ENCODE results near the gene CYP3A4.

CYP3A4 gene

DNA sequence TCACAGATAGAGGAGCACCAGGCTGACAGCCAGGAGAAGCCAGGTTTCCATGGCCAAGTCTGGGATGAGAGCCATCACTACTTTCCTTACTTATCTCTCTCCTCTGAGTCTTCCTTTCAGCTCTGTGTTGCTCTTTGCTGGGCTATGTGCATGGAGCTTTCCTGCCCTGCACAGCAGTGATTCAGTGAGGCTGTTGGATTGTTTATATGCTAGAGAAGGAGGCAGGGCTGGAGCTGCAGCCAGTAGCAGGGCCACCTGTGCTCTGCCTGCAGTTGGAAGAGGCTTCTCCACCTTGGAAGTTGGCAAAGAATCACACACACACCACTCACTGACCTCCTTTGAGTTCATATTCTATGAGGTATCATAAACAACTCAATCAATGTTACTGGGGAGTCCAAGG is at the start of gene CYP3A4:
Gene CYP3A4, minus strand, starts transcription at position 178 of the 400 bp plus-strand sequence. Its CDS starts 103 bp downstream, at position 75.
- no peaks in the 10 kb centered on the region for H3K36me3 Mint-ChIP-seq (ENCODE audit: insufficient read depth)
- peaks cover 12% of the 10 kb centered on the region for H3K4me1 Mint-ChIP-seq
- ATAC-seq (replicated peaks; ENCODE audit: extremely low read depth, poor library complexity, severe bottlenecking), result no peak
- H3K27ac Mint-ChIP-seq (ENCODE audit: low read depth), result no peak within 1 kb of the TSS
- no peak within 1 kb of the TSS for H3K4me3 Mint-ChIP-seq
- H3K27me3 Mint-ChIP-seq, result peaks cover 36% of the 10 kb centered on the region
- H3K9me3 Mint-ChIP-seq, result no peaks in the 10 kb centered on the region
- DNase-seq (ENCODE audit: low spot score in 2 of 2), result no peak

DNA sequence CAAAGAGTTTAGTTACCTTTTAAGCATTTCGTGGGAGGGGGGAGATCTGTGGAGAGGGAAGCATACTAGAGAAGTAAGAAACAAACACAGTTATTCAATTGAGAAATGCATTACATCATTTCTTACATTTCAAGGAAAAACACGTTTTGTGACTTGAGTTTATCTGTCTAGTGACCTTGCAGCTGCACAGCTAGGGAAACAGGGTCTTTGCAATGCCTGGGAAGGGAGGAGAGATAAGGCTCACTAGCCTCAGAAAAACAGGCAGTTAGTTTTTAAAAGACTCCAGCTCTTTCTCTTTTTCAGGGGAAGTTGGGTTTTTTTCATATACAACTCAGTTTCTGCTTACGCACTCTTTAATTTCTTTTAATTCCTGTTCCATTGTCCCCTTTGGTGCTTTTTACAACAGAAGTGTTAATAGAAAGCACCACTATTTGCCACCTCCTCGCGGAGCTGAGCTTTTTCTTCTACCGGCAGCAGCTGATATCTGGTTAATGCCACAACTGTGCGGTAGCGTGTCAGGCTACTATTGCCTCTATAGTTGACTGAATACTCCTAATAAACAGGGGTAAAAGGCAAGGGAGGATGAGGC is 49.4 kb upstream of the CYP3A4 start:
- H3K4me3 Mint-ChIP-seq, result no peak overlapping the region
- H3K27me3 Mint-ChIP-seq, result peaks cover 16% of the 10 kb centered on the region
- ATAC-seq (replicated peaks; ENCODE audit: extremely low read depth, poor library complexity, severe bottlenecking) (no peak), DNase-seq (ENCODE audit: low spot score in 2 of 2) (no peak)
- no peak overlapping the region for H3K27ac Mint-ChIP-seq (ENCODE audit: low read depth)
- H3K36me3 Mint-ChIP-seq (ENCODE audit: insufficient read depth), result no peaks in the 10 kb centered on the region
- no peaks in the 10 kb centered on the region for H3K4me1 Mint-ChIP-seq
- no peaks in the 10 kb centered on the region for H3K9me3 Mint-ChIP-seq

DNA sequence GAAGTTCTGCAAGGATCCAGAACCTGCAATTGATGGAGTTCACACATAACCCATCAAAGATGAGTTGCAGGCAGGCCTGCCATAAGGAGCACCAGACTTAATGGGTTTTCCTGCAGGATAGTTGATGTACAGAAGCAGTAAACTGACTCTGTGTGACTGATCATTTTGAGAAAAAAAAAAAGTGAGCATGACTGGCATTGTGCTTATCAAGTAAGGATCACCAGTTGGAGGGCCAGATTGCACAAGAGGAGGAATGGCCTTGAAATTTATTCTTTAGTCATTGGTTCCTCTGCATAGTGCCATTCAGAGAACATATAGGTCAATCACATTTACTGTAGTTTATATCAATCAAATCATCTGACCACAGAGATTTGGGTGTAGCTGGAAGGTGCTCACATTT is 47.6 kb upstream of the CYP3A4 start:
- no peaks in the 10 kb centered on the region for H3K36me3 Mint-ChIP-seq (ENCODE audit: insufficient read depth)
- ATAC-seq (replicated peaks; ENCODE audit: extremely low read depth, poor library complexity, severe bottlenecking), result no peak
- no peak overlapping the region for H3K4me3 Mint-ChIP-seq
- peaks cover 23% of the 10 kb centered on the region for H3K27me3 Mint-ChIP-seq
- DNase-seq (ENCODE audit: low spot score in 2 of 2), result no peak
- no peak overlapping the region for H3K27ac Mint-ChIP-seq (ENCODE audit: low read depth)
- no peaks in the 10 kb centered on the region for H3K9me3 Mint-ChIP-seq
- no peaks in the 10 kb centered on the region for H3K4me1 Mint-ChIP-seq

DNA sequence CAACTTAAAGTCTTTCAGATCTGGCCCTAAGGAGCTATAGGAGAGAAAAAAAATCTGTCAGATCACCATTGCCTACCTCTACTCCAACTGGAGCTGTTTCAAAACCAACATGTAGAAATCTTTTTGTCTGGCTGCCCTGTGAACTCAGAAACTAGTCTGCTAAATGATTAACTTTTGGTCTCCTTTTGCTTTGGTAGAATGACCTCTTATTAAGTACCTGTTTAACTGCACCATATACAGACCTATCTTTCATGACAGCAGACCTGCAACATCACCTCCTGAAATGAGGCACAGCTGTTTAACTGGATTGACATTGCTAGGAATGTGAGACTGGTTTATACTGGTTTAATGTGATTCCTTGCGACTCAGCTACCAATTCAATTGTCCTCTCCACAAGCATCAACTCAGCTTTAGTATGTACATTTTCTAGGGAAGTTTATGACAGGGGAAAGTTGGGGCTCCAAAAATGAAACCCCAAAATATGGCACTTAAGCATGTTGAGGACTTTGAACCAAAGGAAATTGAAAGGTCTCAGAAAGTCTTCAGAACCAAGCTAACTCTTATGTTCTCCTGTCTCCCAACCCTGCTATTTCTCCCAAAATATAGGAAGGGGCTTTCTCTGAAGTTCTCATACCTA is 45.7 kb upstream of the CYP3A4 start:
- Mint-ChIP-seq H3K4me3 (no peak overlapping the region), H3K4me1 (no peaks in the 10 kb centered on the region)
- no peak for ATAC-seq (replicated peaks; ENCODE audit: extremely low read depth, poor library complexity, severe bottlenecking)

DNA sequence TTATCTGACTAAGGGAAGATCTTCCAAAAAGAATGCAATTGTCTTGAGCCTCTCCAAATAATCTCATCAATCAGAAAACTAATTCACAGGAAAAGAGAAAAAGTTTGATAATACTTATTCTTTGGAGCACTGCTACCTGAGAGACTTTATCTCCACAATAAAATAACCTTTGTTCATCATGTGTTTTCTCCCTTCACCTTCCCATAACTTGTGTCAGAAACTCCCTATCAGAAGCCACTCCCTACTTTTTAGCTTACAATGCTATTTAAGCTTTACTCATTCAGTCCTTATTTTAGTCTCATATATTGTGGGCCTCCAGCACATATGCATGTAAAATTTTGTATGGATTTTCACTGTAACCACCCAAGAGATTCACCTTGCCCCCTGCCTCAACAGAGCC is 44.8 kb upstream of the CYP3A4 start:
- Mint-ChIP-seq H3K27me3 (peaks cover 19% of the 10 kb centered on the region), H3K36me3 (ENCODE audit: insufficient read depth) (no peaks in the 10 kb centered on the region), H3K27ac (ENCODE audit: low read depth) (no peak overlapping the region), H3K4me1 (no peaks in the 10 kb centered on the region), H3K4me3 (no peak overlapping the region), H3K9me3 (no peaks in the 10 kb centered on the region)
- DNase-seq (ENCODE audit: low spot score in 2 of 2), result no peak
- ATAC-seq (replicated peaks; ENCODE audit: extremely low read depth, poor library complexity, severe bottlenecking), result no peak

More for the DNA sequence above, 45.7 kb upstream of the CYP3A4 start:
- H3K27ac Mint-ChIP-seq (ENCODE audit: low read depth), result no peak overlapping the region
- H3K9me3 Mint-ChIP-seq, result no peaks in the 10 kb centered on the region
- no peaks in the 10 kb centered on the region for H3K36me3 Mint-ChIP-seq (ENCODE audit: insufficient read depth)
- peaks cover 26% of the 10 kb centered on the region for H3K27me3 Mint-ChIP-seq
- DNase-seq (ENCODE audit: low spot score in 2 of 2), result no peak

DNA sequence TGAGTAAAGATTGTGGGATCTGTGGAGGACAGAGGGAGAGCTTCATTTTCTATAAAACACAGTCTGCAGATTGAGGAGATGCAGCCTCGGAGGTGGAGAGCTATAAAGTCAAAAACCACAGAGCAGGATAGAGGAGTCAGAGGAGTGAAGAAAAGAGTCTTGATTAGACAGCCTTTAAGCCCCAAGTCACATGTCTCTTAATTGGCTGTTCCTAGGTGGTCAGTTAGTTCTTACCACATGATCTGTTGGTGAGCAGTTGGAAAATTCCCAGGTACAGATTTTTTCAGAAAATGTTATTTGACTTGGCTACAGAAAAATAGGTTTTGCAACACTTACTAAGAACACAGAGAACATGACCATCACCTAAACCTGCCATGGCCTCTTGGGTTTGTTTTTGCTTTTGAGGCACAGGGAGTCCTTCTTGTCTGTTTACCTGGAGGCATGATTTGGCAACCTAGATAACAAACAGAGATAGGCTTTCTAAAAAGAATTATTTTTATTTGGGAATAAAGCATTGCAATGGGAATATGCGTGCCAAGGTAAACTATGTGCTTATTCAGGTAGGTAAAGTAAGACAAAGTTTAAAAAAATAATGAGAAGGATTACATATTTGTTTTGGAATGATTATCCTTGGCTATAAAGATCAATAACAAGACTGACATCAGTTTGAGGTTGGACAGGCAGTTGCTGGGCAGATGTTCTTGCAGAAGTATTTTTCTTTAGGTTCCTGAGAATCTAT is 43.2 kb upstream of the CYP3A4 start:
- Mint-ChIP-seq H3K9me3 (no peaks in the 10 kb centered on the region), H3K4me3 (no peak overlapping the region), H3K36me3 (ENCODE audit: insufficient read depth) (no peaks in the 10 kb centered on the region), H3K27ac (ENCODE audit: low read depth) (no peak overlapping the region), H3K4me1 (no peaks in the 10 kb centered on the region), H3K27me3 (peaks cover 10% of the 10 kb centered on the region)
- ATAC-seq (replicated peaks; ENCODE audit: extremely low read depth, poor library complexity, severe bottlenecking) (no peak), DNase-seq (ENCODE audit: low spot score in 2 of 2) (no peak)

DNA sequence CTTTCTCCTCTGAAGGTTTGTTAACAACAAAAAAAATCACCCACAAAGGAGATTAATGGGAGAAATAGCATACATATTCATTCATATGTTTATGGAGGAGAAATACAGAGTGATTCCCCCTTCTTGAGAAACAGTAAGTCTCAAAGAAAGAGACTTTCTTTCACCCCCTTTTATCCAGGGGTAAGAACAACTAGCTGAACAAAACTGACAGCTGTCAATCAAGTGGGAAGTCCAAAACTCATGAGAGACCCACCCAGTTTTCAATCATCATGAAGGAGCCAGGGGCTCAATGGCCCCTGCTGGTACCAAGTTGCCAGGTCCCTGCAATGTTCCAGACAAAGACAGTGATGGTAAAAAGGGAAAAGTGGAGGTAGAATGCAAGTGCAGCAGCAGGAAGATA is 41.9 kb upstream of the CYP3A4 start:
- H3K4me3 Mint-ChIP-seq, result no peak overlapping the region
- H3K36me3 Mint-ChIP-seq (ENCODE audit: insufficient read depth), result no peaks in the 10 kb centered on the region
- H3K9me3 Mint-ChIP-seq, result no peaks in the 10 kb centered on the region
- no peak for ATAC-seq (replicated peaks; ENCODE audit: extremely low read depth, poor library complexity, severe bottlenecking)
- no peak overlapping the region for H3K27ac Mint-ChIP-seq (ENCODE audit: low read depth)
- no peak for DNase-seq (ENCODE audit: low spot score in 2 of 2)
- H3K27me3 Mint-ChIP-seq, result peaks cover 23% of the 10 kb centered on the region
- H3K4me1 Mint-ChIP-seq, result no peaks in the 10 kb centered on the region

DNA sequence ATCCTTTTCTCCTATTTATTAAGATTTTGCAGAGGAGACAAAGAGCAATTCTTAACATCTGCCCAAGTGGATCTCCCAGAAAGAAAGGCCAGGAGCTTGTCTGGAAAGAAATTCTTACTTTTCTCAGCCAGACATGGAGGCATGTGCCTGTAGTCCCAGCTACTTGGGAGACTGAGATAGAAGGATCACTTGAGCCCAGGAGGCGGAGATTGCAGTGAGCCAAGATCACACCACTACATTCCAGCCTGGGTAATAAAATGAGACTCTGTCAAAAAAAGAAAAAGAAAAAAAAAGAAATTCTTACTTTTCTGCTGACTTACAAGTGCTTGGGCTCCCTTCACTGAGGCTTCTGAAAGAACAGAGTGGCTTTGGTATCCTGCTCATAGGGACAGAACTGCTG is 41.5 kb upstream of the CYP3A4 start:
- no peaks in the 10 kb centered on the region for H3K4me1 Mint-ChIP-seq
- H3K27ac Mint-ChIP-seq (ENCODE audit: low read depth), result no peak overlapping the region
- H3K9me3 Mint-ChIP-seq, result no peaks in the 10 kb centered on the region
- ATAC-seq (replicated peaks; ENCODE audit: extremely low read depth, poor library complexity, severe bottlenecking), result no peak
- no peak for DNase-seq (ENCODE audit: low spot score in 2 of 2)
- H3K27me3 Mint-ChIP-seq, result peaks cover 27% of the 10 kb centered on the region
- H3K4me3 Mint-ChIP-seq, result no peak overlapping the region
- H3K36me3 Mint-ChIP-seq (ENCODE audit: insufficient read depth), result no peaks in the 10 kb centered on the region

DNA sequence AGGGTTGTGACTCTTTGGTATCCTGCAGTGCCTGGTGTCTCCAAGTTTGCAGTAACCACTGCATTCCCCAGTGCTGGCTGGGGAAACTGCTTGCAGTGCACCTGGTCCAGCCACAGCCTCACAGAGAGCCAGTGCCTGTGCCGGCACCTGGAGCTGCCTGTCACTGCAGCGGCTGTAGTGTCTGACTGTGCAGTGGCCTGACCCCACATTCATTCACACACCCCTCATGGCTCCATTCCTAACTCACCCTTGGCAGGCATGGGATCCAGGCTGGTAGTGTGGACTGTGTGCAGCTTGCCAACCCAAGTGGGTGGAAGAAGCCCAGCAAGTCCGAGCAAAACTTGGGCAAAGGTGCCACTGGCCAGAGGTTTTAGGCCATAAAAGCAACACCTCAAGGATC is 40.1 kb upstream of the CYP3A4 start:
- Mint-ChIP-seq H3K4me3 (no peak overlapping the region), H3K36me3 (ENCODE audit: insufficient read depth) (no peaks in the 10 kb centered on the region), H3K9me3 (no peaks in the 10 kb centered on the region), H3K4me1 (no peaks in the 10 kb centered on the region), H3K27me3 (peaks cover 30% of the 10 kb centered on the region), H3K27ac (ENCODE audit: low read depth) (no peak overlapping the region)
- DNase-seq (ENCODE audit: low spot score in 2 of 2) (no peak), ATAC-seq (replicated peaks; ENCODE audit: extremely low read depth, poor library complexity, severe bottlenecking) (no peak)

DNA sequence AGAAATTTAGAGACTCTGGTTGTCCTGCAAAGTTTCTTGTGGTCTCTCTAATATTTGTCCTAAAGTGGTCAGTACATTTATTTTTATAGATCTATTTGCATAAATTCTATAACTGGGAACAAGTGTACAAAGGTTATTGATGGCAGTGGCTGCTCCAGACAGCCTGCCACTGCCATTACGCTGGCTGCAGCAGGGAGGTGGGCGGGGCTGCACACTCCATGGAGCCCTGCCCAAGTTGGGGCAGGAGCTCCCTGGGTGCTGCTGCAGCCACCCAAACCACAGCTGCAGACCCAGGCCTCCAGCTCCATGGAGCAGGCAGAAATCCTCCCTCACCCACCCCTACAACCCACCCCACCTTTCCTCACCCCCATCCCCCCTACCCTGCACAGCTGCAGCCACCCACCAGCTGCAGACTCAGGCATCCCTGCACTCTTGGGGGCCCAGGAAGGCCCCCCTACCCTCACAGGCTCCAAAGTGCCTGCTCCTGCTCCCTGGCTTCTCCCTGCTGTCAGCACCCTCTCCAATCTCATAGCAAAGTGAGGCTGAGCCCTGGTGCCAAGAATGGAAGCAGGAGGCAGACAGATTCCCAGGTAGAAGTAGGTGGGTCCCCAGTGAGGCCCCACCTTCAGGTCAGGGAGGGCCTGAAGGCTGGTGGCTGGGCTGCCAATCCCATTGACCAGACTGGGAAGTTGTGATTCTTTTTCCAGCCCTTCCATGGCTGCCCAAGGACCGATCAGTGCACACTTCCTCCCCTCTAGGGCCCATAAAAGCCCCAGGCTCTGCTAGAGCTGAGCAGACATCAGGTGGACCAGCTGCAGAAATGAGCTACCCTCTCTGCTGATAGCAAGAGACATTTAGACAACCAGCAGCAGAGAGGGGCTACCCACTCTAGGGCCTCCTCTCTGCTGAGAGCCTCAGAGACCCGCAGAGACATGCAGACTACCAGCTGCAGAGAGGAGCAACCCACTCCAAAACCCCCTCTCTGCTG is 39.0 kb upstream of the CYP3A4 start:
- Mint-ChIP-seq H3K36me3 (ENCODE audit: insufficient read depth) (no peaks in the 10 kb centered on the region), H3K27ac (ENCODE audit: low read depth) (no peak overlapping the region), H3K9me3 (no peaks in the 10 kb centered on the region), H3K4me1 (no peaks in the 10 kb centered on the region), H3K27me3 (peaks cover 40% of the 10 kb centered on the region), H3K4me3 (no peak overlapping the region)
- ATAC-seq (replicated peaks; ENCODE audit: extremely low read depth, poor library complexity, severe bottlenecking), result no peak
- no peak for DNase-seq (ENCODE audit: low spot score in 2 of 2)

DNA sequence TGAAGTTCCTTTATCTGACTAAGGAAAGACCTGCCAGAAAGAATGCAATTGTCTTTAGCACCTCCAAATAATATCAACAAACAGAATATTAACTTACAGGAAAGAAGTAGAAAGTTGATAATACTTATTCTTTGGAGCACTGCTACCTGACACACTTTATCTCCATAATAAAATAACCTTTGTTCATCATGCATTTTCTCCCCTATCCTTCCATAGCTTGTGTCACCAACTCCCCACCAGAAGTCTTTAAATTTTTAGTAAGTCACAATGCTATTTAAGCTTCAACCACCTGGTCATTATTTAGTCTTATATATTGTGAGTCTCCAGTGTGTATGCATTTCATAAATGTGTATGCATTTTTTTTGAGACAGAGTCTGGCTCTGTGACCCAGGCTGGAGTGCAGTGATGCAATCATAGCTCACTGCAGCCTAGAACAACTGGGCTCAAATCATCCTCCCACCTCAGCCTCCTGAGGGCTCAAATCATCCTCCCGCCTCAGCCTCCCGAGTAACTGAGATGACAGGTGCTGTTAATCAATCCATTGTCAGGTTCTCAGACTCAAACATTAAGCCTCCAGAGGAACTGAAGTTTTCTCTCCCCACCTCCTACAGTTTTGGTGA is 36.5 kb upstream of the CYP3A4 start:
- Mint-ChIP-seq H3K9me3 (no peaks in the 10 kb centered on the region), H3K36me3 (ENCODE audit: insufficient read depth) (no peaks in the 10 kb centered on the region), H3K4me1 (no peaks in the 10 kb centered on the region), H3K27me3 (peaks cover 36% of the 10 kb centered on the region), H3K27ac (ENCODE audit: low read depth) (no peak overlapping the region), H3K4me3 (no peak overlapping the region)
- DNase-seq (ENCODE audit: low spot score in 2 of 2) (no peak), ATAC-seq (replicated peaks; ENCODE audit: extremely low read depth, poor library complexity, severe bottlenecking) (no peak)

DNA sequence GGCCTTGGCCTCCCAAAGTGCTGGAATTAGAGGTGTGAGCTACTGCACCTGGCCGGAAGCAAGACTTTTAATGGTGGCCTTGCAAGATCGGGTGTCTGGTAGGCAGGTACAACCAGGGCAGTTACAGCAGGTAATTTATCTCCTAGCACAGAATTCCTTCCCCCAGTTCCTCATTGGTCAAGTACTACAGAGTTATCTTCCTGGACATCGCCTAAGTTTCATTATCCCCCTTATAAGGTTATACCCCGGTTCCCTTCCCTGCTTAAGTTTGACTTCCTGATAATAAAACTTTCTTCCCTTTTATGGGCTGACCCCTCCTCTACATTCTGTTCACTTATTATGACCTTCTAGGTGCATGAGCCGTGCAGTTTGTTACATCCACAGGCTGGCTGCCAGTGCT is 24.8 kb upstream of the CYP3A4 start:
- ATAC-seq (replicated peaks; ENCODE audit: extremely low read depth, poor library complexity, severe bottlenecking) (no peak), DNase-seq (ENCODE audit: low spot score in 2 of 2) (no peak)
- Mint-ChIP-seq H3K9me3 (no peaks in the 10 kb centered on the region), H3K4me3 (no peak overlapping the region), H3K27ac (ENCODE audit: low read depth) (no peak overlapping the region), H3K4me1 (no peaks in the 10 kb centered on the region), H3K27me3 (peaks cover 56% of the 10 kb centered on the region), H3K36me3 (ENCODE audit: insufficient read depth) (no peaks in the 10 kb centered on the region)

Measured in central memory CD8-positive, alpha-beta T cell (primary cell).